CD4-positive, alpha-beta T cell treated with Interleukin-15 for 4 hours (primary cell): Measurements from ENCODE around the gene NEDD4L.
A peak's percentile ranks its signal among the peaks of the same experiment; 100 is the strongest.

Source experiments
- DNase-seq: peaks from one replicate; pipeline ENCODE4 v3.0.0-alpha.2; 2020; ENCODE audit warnings: low spot score

The NEDD4L gene

DNA sequence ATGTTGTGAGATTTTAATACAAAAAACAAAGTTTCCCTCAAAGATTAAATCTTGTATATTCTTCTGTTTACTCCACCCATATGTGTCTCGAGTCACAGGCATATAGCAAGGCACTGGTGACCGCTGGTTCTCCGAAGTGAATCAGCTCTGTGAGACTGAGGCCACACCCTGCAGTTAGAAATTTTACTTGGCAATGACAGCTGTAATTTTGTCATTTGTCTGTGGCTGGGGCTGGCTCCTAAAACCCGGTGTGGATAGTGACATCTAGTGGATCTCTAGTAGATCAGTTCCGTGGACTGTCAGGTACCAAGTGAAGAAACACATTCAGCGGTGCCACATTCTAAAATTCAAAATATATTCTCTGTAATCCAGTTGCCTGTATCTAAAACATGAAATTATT lies 278.0 kb downstream of the NEDD4L start:
- DNase-seq = peak; percentile 77

- DNase-seq = no peak
Observed at GRCh38 chr18:58322464-58322863, 278.4 kb downstream of the NEDD4L start.

GRCh38 chr18:58323866-58324762 lies 280.1 kb downstream of the NEDD4L start:
- no peak for DNase-seq

DNA sequence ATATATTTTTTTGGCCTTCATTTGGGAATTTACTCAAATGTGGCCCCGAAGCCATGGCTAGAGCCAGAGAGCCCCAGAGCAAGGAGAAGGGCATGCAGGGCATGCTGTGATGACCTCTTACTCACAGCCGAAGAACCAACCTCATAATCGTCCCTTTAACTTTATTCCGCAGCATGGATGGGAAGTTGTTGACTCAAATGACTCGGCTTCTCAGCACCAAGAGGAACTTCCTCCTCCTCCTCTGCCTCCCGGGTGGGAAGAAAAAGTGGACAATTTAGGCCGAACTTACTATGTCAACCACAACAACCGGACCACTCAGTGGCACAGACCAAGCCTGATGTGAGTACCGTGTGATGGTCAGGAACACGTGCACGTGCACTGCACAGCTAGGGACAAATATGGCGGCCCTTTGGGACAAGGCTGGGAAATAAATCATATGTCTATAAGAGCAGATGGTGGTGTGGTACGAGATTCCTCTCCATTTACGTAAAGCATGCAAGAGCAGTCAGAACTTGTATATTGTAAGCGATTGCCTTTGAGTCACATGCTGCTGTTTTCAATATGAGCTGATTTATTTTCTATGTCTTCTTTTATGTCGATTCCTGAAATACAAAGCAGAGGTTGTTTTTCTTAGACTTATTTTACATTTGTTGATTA lies 280.9 kb downstream of the NEDD4L start:
- DNase-seq = no peak

DNA sequence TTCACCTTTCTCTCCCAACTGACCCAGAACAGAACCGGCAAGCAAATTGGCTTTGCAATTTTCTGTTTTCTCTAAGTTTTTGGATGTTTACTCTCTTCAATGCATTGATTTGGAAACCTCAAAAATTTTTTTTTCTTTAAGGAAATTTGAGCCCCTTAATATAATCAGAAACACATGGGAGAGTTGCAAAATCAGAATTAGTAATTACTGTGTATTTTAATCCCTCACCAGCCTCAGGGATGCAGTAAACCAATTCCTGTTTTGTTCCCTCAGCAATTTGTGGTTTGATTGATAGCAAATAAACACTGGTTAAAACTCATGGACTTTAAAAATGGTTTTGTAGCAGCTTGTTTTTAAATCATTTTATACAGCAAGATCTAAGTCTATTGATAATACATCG lies 281.5 kb downstream of the NEDD4L start:
- no peak for DNase-seq

GRCh38 chr18:58334061-58334460 lies 290.0 kb downstream of the NEDD4L start:
- DNase-seq = no peak

GRCh38 chr18:58335223-58335622 lies 291.2 kb downstream of the NEDD4L start:
- DNase-seq = no peak

DNA sequence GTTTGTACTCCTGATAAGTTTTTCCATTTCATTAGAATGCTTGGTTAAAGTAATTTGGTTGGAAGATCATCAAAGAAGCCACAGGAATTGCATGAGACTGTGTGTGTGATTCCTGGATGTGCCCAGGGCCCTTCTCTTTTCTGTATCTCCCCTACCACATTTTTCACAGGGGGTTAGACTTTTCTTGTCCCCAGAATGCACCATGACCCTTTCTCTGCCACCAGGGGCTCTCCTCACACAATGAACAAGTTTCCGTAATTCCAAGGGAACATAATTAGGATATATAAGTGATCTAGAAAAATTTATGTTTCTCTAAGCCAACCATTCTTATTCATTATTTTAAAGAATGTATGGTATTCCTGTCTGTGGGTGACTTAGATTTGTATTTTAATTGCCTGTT lies 291.8 kb downstream of the NEDD4L start:
- no peak for DNase-seq

DNA sequence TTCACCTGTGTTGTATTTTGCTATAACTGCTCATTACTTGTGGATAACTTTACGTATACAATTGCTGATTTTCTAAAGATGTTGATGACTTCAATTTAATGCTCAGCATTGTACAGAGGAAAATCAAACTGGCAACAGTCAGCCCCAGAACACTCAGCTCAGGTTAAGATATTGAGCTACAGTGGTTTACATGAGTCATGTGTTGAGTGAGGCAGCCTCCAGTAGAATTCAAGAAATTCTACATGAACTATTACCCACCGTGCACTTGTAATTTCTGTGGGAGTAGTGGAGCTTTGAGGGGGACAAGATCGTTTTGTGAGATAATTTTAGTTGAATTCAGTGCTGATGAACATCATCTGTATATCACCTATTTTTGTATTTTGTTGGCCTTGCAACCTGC lies 292.6 kb downstream of the NEDD4L start:
- DNase-seq = no peak

GRCh38 chr18:58337285-58337684 lies 293.3 kb downstream of the NEDD4L start:
- no peak for DNase-seq

- DNase-seq = no peak
Observed at GRCh38 chr18:58337686-58338085, 293.7 kb downstream of the NEDD4L start.

DNA sequence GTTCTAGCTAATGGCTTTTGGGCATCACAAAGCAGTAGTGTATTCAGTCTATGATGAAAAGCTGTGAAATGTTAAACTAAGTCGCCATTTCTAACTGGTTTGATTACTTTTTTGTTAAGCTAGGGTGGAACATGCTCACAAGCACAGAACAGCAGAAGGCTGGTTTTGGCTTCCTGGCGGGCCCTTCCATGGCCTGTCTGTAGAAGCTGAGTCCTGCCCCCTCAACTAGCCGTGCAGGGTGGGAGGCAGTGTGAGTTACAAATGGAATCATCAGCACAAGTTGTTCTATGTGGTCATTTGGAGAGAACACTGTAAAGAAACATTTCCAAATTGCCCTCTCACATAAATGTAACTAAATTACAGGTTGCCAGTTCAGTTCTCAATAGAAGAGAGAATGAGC lies 294.1 kb downstream of the NEDD4L start:
- no peak for DNase-seq

GRCh38 chr18:58338961-58339592 lies 295.1 kb downstream of the NEDD4L start:
- no peak for DNase-seq

DNA sequence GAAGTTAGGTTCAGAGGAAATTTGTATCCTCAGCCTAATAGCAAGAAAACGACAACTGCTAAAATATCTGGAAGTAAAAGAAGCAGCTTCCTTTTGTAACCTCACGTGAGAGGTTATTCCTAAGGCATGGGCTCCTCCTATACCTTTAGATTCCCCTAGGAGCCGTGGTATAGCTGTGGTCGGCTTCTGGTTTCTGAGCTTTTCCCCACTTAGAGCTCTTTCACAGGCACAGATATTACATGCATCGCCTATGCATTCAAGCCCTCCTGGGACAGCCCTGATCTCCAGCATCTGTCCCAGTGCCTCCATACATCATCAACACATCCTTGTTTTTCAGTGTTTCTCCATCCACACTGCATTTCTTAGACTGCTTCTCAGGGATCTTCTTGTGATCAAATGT lies 295.9 kb downstream of the NEDD4L start:
- no peak for DNase-seq

GRCh38 chr18:58341916-58342315 lies 297.9 kb downstream of the NEDD4L start:
- DNase-seq = no peak

GRCh38 chr18:58344080-58344670 lies 300.1 kb downstream of the NEDD4L start:
- DNase-seq = no peak

- no peak for DNase-seq
Observed at GRCh38 chr18:58344861-58345463, 300.9 kb downstream of the NEDD4L start.

DNA sequence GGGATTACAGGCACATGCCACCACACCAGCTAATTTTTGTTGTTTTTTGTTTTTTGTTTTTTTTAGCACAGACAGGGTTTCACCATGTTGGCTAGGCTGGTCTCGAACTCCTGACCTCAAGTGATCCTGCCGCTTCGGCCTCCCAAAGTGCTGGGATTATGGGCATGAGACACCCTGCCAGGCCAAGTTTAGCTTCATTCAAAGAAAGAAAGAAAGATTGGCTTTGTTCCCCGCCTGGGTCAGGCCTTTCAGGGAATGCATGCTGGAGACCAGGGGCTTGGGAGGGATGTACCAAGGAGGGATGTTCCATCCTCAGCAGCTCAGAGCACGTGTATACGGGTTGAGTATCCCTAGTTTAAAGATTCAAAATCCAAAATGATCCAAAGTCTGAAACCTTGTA lies 301.8 kb downstream of the NEDD4L start:
- no peak for DNase-seq

GRCh38 chr18:58347135-58347534 lies 303.1 kb downstream of the NEDD4L start:
- no peak for DNase-seq

GRCh38 chr18:58348517-58348916 lies 304.5 kb downstream of the NEDD4L start:
- DNase-seq = no peak

GRCh38 chr18:58348951-58349350 lies 304.9 kb downstream of the NEDD4L start:
- no peak for DNase-seq

DNA sequence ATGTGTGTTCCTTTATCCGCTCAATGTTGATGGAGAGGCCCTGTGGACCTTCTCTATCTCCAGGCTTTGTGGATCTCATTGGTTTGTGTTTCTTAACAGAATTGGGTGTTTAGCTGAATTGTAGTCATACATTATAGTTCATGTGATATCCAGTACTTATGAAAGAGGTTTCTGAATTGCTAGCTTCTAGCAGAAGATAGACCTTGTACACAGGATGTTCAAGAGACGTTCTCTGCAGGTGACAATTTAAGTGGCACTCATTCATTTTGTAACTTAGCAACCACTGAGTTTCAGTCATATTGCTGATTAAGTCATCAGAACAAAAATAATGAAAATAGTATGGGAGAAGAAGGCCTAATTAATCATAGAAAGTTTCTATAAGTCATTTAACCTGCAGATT lies 305.6 kb downstream of the NEDD4L start:
- no peak for DNase-seq
